HG02943 (cell line): Measurements from ENCODE around the gene SUSD6.
"Not testable (repeated sequence)": the region's sequence is repeated elsewhere in the genome, so short reads cannot be mapped to it uniquely, and the experiment has no call there.

Experiments used
- ATAC-seq: cut with Tn5 transposase; IDR thresholded peaks from one replicate; pipeline ENCODE4 v1.9.1; 2021; ENCODE audit warnings: mild to moderate bottlenecking, low read depth, moderate library complexity; ENCODE audit not compliant: unreplicated experiment

The SUSD6 gene

DNA sequence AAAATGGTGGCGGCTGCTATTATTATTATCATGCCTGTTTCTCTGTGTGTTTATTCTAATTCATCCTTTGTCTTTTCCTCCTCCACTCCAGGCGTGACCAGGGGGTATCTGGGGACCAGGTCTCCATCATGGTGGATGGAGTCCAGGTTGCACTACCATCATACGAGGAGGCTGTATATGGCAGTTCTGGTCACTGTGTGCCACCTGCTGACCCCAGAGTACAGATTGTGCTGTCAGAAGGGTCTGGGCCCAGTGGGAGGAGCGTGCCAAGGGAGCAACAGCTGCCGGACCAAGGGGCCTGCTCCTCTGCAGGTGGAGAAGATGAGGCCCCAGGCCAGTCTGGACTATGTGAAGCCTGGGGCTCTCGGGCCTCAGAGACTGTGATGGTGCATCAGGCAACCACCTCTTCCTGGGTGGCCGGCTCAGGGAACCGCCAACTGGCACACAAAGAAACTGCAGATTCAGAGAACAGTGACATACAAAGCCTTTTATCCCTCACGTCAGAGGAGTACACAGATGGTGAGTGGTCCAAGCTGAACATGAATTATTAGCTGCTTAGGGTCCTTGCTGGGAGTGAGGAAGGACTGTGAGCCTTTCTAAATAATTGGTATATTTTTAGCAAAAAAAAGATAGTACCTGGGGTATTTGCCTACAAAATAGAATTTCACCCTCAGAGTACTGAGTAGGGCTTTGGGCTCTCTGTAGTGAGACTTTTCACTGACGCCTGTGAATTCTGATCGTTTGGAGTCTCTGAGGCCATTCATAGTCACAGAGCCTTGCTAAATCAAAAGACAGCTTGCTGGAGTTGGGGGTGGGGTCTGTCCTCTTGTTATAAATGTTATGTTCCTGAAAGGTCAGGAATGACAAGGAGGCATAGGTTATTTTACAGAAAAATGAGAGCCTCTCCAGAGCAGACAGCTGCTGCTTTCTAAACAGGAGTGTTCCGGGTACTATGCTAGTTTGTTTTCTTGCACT, 97.5 kb downstream of the SUSD6 start:
- ATAC-seq, result no peak

DNA sequence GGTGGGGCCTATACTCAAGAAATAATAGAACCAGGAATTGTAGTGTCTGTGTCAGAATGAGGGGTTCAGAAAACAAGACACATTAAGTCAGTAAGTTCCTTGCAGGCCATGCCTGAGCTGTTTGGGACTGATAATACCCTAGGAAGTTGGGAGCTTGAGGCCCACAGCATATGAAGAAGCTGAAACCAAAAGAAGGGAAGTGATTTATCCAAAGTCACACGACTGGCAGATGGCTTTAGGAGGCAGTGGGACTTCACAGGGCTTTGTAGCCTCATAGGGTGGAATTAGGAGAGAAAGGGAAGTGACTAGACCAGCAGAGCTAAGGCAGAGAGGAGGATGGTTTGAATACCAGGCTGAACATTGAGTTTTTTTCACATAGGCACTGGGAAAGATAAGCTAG, 99.0 kb downstream of the SUSD6 start:
- ATAC-seq, result no peak

DNA sequence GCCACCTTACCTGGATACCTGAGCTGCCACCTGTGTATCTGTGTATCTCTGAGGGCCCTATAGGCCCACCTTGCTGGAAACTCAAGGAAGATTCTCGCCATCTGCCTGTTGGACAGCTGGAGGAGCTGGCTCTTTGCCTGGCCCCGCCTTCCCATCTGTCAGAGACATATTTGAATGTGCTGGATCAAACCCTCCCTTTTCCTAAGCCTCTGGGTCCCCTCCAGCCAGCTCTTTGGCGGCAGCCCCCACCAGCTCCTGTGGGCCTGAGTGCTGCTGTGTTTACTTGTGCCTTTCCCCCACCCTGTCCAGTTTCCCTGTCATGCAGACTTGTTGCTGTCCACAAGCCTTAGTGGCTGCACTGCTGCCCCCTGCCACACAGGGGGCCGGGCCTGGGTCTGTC, 99.7 kb downstream of the SUSD6 start:
- ATAC-seq, result no peak

DNA sequence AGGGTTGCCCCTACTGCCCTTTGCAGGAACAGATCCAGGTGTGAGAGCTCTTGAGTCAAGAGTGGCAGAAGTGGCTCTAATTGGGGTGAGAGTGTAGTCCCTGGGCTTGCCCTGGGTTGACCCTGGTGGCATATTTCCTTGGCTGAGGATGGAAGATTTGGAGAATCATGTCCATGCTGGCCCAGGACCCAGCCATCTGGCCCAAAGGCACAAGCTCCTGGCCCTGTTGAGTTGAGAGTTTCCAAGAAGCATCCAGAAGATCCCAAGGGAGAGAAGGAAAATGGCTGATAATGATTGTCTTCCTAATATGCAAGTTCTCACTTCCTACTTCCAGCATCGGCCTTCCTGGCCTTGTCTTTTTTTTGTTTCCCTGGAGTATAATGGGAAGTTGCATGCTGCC, 100.1 kb downstream of the SUSD6 start:
- ATAC-seq, result no peak

DNA sequence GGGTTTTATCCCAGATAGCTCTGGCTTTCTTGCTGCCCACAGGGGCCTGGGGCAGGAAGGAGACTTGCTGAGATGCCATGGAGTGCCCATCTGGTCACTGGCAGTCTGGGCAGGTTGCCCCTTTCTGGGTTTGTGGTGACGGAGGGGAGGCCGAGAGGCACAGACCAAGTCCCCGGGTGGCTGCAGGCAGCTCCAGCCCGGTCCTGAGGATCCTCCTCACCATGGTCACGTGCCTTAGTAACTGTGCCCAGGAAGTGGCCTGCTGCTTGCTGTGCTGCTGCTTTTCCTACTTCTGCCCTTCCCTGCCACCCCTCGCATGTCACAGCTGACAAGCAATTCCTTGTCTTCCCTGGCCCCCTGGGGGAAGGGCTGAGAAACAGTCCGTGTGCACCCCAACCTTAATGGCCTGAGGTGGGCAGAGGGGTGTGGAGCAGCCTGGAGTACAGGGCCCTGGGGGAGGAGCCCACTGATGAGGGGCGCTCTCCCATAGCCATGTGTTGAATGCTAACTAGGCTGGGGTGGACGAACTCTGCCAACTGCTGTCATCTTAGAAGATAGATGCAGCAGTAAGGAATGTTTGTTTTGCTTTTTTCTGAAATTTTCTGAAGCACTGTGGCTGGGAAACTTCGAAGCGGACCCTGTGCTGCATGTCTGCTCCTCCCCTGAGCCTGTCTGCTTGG, 100.6 kb downstream of the SUSD6 start:
- no peak for ATAC-seq

DNA sequence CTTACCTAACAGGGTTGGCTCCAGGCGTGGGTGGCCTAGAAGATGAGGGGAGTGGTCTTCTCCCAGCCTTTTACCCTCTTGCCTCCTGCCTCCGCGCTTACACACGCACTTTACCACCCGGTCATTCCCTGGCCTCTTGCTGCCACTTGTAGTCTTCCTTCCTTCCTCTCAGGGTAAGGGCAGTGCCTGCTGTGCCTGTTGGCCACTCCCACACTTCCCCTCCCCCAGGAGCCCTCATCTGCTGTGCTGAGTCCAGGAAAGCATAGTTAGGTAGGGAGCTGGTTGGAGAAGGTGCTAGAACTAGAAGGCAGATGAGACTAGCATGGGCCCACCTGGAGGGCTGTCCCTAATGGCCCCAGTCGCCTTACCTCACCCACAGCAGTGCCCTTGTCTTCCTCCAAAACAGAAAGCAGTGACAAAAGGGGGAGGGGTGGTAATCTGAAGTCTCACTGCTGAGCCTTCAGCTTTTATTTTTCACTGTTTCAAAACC, 101.2 kb downstream of the SUSD6 start:
- no peak for ATAC-seq

DNA sequence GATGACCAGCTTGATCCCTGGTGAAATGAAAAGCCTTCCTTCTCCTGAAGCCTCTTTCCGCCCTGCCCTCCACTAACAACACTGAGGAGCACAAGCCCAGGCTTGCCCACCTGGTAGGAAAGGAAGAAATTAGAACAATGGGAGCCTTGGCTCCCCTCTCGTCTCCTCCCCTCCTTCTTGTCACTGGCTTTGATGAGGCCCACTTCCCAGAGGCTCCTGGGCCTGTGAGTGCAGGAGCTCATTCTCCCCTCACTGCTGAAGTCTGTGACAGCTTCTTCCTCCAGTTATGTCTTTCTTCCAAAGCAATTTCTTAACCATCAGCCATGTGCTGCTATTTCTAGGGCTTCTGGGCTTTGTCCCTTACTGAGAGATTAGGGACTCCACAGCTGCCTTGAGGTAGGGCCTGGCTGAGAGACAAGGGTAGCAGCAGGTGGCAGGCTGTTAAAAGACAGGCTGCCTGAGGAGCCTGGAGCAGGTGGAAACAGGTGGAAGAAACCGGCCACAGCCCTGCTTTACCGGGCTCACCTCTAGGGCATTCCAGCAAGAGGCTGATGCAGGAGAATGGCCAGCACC, 101.9 kb downstream of the SUSD6 start:
- no peak for ATAC-seq

DNA sequence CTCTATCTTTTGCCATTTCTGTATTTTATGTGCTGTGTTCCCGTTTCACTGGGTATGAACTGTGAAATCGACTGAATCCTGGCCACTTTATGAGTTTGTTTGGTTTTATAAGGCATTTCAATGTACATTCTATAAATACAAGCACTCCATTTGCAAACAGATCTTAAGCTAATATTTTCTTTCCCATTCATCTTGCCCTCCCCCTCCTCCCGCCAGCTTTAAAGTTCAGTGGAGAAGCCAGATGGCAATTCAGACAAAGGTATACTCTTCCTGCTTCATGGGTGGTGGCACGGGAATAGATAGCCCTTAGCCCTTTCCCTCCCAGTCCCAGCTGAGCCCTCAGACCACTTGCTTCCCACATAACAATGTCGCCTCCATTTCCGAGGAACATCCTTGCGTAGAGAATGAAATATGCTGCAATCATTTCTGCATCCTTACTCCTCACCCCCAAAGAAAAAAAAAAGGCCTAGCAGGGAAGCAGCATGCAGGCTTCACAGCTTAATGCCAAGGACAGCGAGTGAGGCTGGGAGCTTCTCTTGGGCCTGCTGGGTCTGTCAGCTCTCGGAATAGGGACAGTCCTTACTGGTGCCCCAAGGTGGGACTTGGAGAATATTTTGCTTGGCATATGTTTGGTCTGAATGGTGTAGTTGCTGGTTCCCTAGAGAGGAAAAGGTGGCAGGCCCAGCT, 102.7 kb downstream of the SUSD6 start:
- no peak for ATAC-seq

DNA sequence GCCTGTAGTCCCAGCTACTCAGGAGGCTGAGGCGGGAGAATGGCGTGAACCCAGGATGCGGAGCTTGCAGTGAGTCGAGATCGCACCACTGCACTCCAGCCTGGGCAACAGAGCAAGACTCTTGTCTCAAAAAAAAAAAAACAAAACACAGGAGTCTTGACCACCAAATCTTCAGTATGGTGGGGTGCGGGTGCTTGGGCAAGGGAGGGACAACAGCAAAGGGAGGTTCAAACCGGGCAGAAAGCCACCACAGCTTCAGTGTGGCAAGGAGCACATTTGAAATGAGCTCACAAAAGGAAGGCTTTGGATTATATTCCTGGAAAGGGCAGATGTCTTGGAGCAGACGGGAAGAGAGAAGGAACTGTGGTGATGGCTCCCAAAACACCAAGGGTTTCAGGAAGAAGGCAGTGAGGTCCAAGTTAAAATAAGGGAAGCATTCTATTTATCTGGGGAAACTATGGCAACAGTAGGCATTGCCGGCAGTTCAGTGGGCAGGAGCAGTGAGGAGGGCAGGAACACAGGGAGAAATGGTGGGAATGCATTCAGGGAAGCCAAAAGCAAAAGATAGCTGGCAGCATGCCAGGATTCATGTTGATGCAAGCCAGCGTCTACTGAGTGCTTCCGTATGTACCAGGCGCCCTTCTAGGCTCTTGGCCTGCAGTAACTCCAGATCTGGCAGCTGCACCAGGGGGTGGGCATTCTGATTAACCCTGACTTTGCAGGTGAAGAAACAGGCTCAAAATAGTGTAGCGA, 104.5 kb downstream of the SUSD6 start:
- no peak for ATAC-seq

DNA sequence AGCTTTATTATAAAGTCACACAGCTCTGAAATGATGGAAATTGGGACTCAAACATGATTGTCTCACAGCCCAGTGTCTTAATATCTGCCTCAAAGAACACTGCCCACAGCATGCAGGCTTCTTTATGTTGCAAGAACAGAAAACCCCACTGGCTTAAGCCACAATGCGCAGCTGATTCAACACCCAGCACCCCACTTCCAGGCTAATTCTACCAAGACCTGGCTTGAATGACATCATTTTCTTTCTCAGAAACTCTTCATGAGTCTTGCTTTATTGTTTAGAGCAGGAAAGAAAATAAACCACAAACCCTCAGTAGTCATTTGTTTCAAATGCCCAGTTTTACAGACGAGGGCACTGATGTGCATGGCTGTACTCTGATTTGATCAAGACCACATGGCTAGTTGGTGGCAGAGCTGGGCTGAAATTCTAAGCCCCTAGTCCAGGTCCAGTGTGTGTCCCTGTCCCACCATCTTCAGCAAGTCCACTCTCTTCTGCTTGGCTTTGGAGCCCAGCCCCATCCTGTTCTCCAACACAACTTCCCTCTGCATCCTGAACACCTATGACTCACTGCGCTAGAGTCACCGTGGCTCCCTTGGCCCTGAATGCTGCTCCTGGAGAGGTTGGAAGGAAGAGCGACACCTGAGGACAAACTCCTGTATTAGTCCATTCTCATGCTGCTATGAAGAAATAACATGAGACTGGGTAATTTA, 105.2 kb downstream of the SUSD6 start:
- ATAC-seq, result no peak

DNA sequence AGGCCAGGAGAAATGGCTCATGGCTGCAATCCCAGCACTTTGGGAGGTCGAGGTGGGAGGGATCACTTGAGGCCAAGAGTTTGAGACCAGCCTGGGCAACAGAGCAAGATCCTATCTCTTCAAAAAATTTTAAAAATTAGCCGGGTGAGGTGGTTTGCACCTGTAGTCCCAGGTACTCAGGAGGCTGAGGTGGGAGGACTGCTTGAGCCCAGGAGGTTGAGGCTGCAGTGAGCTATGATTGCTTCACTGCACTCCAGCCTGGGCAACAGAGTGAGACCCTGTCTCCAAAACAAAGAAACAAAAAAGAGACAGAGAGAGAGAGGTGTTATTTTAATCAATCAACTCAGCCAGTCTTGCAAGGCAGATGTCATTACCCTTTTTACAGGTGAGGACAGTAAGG, 107.2 kb downstream of the SUSD6 start:
- ATAC-seq, result not testable (repeated sequence)

DNA sequence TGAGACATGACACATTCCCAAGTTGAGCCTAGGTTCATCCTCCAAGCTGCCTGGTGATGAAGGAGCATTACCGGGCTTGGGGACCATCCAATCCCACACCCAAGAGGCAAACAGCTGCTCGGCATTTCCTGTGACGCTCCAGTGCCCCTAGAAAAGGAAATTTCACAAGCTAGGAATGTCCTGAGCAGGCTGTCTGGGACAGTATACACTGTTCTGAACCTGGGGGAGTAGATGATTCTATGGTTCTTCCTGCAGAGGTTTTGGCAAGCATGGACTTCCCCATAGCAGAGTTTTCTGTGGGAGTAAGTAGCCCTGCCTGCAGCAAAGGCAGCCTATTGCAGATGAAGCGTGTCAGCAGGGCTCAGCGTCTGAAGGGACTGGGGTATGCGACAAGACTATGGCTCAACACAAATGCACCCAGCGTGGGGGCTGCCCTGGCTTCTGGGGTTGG, 108.1 kb downstream of the SUSD6 start:
- no peak for ATAC-seq

DNA sequence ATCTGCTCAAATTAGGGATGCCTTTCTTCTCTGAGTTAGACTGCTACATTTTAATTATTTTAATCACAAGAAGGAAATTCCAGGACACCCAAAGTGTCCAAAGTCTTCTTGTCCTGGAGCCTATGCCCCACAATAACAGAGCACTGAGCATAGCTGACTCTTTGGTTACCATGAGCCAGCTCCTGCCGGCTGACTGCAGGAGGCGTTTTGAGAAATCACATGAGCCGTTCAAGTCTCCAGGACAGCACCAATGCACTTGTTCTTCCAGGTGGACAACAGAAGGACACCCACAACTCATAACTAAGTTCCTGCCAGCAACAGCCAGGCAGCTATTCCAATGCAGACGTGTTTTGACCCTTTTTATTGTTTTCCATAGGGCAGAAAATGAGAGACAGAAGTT, 109.5 kb downstream of the SUSD6 start:
- ATAC-seq, result no peak

DNA sequence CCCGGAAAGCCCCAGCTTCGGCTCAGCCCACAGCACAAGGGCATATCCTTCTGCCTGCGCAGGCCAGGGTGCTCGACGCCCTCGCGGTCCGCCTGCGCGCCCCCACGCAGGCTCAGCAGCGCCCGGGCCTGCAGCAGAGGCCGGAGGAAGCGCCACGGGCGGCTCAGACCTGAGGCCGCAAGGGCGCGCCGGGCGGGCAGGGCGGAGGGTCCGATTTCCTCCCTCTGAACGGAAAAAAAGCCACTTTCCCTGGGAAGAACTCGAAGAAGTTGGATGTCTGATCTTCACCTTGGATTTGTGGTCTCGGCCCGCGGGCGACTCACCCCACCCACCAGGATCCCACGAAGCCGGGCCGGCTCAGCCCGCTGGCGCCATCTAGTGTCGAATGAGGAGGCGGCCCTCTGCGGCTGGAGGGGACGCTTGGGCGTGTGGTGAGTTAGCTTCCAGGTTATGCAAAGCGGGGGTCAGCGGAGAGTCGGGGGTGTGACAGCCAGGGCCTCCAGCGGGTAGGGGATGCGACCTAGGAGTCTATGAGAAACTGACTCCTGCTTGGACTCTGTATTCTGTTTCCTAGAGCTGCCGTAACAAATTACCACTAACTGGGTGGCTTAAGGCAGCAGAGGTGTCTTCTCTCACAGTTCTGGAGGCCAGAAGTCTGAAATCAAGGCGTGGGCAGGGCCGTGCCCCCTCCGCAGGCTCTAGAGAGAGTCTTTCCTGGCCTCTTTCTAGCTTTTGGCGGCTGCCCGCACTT, 115.5 kb downstream of the SUSD6 start:
- ATAC-seq, result peak; percentile 77

DNA sequence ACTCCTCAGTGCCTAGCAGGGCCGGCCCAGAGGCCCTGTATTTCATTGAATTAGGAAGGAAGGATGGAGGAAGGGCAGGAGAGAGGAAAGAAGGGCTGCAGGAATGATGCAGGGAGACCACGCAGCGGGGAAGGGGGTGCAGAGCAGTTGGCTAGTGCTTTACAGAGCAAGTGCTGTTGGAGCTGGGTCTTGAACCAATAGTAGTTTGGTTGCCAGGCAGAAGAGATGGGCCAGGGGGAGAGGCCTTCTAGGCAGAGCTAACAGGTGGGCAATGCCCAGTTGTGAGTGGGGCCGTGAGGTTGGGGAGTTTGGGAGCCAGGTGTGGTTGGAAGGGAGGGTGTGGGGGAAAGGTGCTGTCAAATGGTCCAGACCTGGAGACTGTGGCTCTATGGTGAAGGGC, 116.5 kb downstream of the SUSD6 start:
- no peak for ATAC-seq

DNA sequence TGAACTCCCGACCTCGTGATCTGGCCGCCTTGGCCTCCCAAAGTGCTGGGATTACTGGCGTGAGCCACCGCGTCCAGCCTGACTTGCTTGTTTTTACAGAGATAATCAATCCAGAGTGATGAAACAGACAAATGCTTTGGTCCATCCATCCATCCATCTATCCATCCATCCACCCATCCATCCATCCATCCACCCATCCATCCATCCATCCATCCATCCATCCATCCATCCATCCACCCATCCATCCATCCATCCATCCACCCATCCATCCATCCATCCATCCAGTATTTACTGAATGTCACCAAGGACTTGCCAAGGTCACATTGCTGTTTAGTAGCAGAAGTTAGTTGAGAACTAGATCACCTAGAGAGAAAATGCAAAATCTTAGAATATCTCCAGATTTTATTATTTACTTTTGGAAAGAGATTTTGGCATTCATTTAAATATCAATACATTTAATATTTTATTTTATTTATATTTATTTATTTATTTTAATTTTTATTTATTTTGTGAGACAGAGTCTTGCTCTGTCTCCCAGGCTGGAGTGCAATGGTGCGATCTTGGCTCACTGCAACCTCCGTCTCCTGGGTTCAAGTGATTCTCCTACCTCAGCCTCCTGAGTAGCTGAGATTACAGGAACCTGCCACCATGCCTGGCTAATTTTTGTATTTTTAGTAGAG, 120.7 kb downstream of the SUSD6 start:
- ATAC-seq, result not testable (repeated sequence)

DNA sequence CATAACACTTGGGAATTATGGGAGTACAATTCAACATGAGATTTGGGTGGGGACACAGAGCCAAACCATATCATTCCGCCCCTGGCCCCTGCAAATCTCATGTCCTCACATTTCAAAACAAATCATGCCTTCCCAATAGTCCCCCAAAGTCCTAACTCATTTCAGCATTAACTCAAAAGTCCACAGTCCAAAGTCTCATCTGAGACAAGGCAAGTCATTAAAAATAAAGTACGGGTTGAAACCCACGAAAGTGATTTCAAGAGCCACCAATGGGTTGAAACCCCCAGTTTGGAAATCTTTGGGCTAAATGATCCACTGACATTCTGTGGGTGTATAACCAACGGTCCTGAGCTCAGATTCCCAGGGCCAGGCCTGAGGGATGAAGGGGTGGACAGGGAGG, 125.0 kb downstream of the SUSD6 start:
- ATAC-seq, result not testable (repeated sequence)

DNA sequence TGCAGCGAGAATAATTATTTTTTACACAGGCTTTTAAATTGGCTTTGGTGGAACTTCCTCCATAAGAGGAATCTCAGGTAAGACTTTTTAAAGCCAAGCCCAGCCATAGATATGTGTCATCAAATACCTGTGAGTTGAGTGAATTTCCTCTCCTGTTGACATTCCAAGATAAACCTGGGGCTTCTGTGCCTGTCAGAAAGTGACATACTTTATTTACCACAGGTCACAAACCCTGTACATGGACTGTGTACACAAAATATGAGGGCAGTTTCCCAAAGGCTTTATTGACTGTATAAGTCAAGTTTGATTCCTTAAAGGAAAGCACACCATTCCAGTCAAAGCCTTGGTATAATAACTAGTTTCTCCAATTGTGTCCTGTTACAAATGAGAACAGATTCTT, 129.7 kb downstream of the SUSD6 start:
- no peak for ATAC-seq
